Smooth muscle cell of trachea (primary cell): Measurements from ENCODE around the gene MCCC1. TPM values are rescaled to one million over a fixed set of nuclear protein-coding genes. Genes with fewer than 3 reads are reported as not detected.

ENCODE experiments used
- total RNA-seq: library from RNA; depleted of rRNA; stranded (reverse); fragments of >200 nt; gene quantifications from 2 replicates; pipeline ENCODE4 v1.2.1, GENCODE V29; 2014

MCCC1 gene
- 30.9 and 36.2 TPM in 2 replicates for total RNA-seq

GRCh38 chr3:183099026-183099837 lies at the start of gene MCCC1:
Gene MCCC1, minus strand, starts transcription at chr3:183099496. Its CDS starts 56 bp downstream, at chr3:183099440.

DNA sequence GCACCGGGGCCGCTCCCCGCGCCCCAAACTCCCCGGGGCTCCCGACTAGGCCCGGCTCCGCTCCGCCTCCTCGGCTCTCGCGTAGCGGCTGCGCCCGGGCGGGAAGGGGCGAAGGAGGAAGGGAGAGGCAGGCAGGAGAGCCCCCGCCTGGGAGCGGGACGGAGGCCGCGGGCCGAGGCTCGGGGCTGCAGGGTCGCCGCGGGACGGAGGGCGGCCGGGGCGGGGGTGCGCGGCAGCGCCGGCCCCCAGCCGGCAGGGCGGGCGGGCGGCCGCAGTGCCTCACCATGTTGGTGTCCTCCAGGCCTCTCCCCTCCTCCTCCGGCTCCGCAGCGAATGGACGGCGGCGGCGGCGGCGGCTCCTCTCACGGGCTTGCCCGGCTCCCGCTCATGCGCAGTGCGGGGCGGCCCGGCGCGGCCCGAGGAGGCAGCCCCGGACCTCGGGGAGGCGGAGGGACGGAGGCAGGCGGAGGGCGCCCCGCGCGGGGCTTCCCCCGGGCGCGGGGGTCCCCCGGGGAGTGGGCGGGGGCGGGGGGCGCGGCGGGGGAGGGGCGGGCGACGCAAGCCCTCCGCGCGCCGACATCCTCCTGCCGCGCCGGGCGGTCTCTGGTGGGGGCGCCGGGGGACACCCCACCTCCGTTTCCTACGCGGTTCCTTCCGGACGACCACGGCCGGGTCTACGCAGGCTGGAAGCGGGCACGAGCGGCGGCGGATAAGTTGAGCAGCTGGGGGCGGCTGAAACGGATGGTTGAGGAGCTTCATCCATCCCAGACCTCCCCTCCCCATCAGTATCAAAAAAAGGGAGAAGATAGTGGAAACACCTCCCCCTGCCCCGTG lies 118.9 kb downstream of the MCCC1 start, which contains the start of gene DCUN1D1:
Gene DCUN1D1 (minus strand): TSS at position 335 of the 834 bp plus-strand sequence. CDS start 49 bp downstream, at position 286.

Other genes starting within 250 kb of the MCCC1 start
- gene DCUN1D1, start 119.0 kb downstream of the MCCC1 start, total RNA-seq: 33.9 and 39.7 TPM in 2 replicates
- under 0.01 and 0.17 TPM in 2 replicates for gene LAMP3, start 63.2 kb upstream of the MCCC1 start, total RNA-seq
- gene B3GNT5, start 153.8 kb upstream of the MCCC1 start, total RNA-seq: 5.8 and 6.5 TPM in 2 replicates